ENCODE data around the gene FCAMR.

Gene FCAMR

GRCh38 chr1:206953126-206953525 lies 17.1 kb downstream of the FCAMR start:
- TF ChIP-seq, protein P1, sequence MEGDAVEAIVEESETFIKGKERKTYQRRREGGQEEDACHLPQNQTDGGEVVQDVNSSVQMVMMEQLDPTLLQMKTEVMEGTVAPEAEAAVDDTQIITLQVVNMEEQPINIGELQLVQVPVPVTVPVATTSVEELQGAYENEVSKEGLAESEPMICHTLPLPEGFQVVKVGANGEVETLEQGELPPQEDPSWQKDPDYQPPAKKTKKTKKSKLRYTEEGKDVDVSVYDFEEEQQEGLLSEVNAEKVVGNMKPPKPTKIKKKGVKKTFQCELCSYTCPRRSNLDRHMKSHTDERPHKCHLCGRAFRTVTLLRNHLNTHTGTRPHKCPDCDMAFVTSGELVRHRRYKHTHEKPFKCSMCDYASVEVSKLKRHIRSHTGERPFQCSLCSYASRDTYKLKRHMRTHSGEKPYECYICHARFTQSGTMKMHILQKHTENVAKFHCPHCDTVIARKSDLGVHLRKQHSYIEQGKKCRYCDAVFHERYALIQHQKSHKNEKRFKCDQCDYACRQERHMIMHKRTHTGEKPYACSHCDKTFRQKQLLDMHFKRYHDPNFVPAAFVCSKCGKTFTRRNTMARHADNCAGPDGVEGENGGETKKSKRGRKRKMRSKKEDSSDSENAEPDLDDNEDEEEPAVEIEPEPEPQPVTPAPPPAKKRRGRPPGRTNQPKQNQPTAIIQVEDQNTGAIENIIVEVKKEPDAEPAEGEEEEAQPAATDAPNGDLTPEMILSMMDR (IDR thresholded peaks at IDR 0.05; ENCODE audit: low read depth, low read length, missing control alignments) = no peak
- H3K4me3 ChIP-seq (ENCODE audit: low read depth, low read length) = no peak overlapping the region
- no peak for DNase-seq (ENCODE audit: low read depth)

GRCh38 chr1:206952171-206952570 lies 18.1 kb downstream of the FCAMR start:
- no peak for DNase-seq (ENCODE audit: low read depth)
- no peak overlapping the region for H3K4me3 ChIP-seq (ENCODE audit: low read depth, low read length)
- TF ChIP-seq, protein P1 (IDR thresholded peaks at IDR 0.05; ENCODE audit: low read depth, low read length, missing control alignments) = no peak

- no peak overlapping the region for H3K4me3 ChIP-seq (ENCODE audit: low read depth, low read length)
- TF ChIP-seq, protein P1 (IDR thresholded peaks at IDR 0.05; ENCODE audit: low read depth, low read length, missing control alignments) = no peak
- no peak for DNase-seq (ENCODE audit: low read depth)
Observed at GRCh38 chr1:206951318-206952100, 18.8 kb downstream of the FCAMR start.

DNA sequence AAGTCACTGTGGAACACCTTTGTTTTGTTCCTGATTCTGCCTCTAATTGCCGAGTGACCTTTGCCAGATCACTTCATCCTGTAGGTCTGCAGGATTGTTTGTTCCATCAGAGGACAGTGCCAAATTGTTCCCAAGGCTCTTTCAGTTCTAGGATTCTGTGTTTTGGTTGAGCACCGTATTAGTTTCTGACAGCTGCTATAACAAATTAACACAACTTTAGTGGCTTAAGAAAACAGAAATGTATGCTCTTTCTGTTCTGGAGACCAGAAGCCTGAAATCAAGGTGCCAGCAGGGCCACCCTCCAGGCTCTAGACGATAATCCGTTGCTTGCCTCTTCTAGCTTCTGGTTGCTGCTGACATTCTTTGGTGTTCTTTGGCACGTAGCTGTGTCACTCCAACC lies 20.6 kb downstream of the FCAMR start:
- TF ChIP-seq, protein P1 (IDR thresholded peaks at IDR 0.05; ENCODE audit: low read depth, low read length, missing control alignments) = no peak
- no peak for DNase-seq (ENCODE audit: low read depth)
- no peak overlapping the region for H3K4me3 ChIP-seq (ENCODE audit: low read depth, low read length)

DNA sequence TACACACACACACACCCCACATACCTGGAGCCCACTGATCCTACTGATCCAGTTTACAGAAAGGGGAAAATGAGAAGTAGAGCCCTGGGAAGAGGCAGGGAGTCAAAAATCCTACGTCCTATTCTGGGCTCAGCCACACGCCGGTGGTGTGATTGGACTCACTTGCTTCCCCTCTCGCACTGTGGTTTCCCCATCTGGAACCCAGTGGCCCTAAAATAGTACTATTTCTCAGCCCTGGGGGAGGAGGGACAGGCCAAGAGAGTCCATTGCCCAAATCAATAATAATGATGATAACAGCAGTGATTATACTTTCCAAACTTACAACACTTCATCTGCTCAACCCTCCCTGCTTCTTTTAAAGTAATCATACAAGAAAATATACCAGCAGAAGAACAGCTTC lies 21.1 kb downstream of the FCAMR start:
- TF ChIP-seq, protein P1 (IDR thresholded peaks at IDR 0.05; ENCODE audit: low read depth, low read length, missing control alignments) = no peak
- H3K4me3 ChIP-seq (ENCODE audit: low read depth, low read length) = no peak overlapping the region
- DNase-seq (ENCODE audit: low read depth) = no peak

GRCh38 chr1:206947255-206947654 lies 23.0 kb downstream of the FCAMR start:
- TF ChIP-seq, protein P1 (IDR thresholded peaks at IDR 0.05; ENCODE audit: low read depth, low read length, missing control alignments) = no peak
- no peak overlapping the region for H3K4me3 ChIP-seq (ENCODE audit: low read depth, low read length)
- DNase-seq (ENCODE audit: low read depth) = no peak

DNA sequence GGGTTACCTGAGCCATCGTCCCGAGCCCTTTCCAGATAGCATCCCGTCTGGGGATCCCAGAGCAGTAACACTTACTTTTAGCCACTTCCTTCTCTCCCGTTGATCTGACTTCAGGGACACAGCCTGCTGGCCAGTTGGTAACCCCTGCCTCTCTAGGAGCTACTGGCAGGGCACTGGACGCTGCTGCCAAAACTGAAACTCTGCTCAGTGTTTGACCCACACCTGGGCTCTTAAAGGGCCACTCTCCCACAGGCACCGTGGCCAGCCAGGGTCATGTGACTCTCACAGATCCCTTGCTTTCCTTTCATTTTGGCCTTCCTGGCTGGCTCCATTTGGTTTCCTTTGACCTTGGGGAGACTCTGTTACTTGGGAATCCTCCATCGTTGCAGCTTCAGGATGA lies 24.0 kb downstream of the FCAMR start, which contains the start of gene PIGR:
PIGR (minus strand) TSS at position 206 of the 400 bp plus-strand sequence. CDS start 5,935 bp downstream, outside the sequence.
- no peak within 1 kb of the TSS for H3K4me3 ChIP-seq (ENCODE audit: low read depth, low read length)
- TF ChIP-seq, protein P1 (IDR thresholded peaks at IDR 0.05; ENCODE audit: low read depth, low read length, missing control alignments) = no peak
- DNase-seq (ENCODE audit: low read depth) = no peak
